Neural cell (in vitro differentiated cells): ENCODE data around the gene OGT.

ENCODE experiments used
- CTCF ChIP-seq: fragments of 450-650 bp; IDR thresholded peaks from 2 replicates; pipeline ENCODE4 v1.5.1; 2014; ENCODE audit warnings: antibody characterized with exemption, mild to moderate bottlenecking, moderate library complexity; ENCODE audit not compliant: poor library complexity, severe bottlenecking
- REST ChIP-seq: IDR thresholded peaks from 2 replicates; pipeline ENCODE4 v1.6.1; 2012; ENCODE audit warnings: borderline replicate concordance
- TAF1 ChIP-seq: IDR thresholded peaks from 2 replicates; pipeline ENCODE4 v1.6.1; 2012; ENCODE audit warnings: low read depth

GRCh38 chrX:71609095-71609750 is 76.3 kb downstream of the OGT start:
- TF ChIP-seq CTCF, result no peak
- no peak for TF ChIP-seq REST
- no peak for TF ChIP-seq TAF1
